Stimulated activated CD4-positive, alpha-beta T cell treated with anti-CD3 and anti-CD28 coated beads, Interleukin-4, amount 100 ng/mL, for 24 hours (primary cell): ENCODE results near the gene C11orf54.
"Not testable (repeated sequence)": the region's sequence is repeated elsewhere in the genome, so short reads cannot be mapped to it uniquely, and the experiment has no call there.

Source experiments
- DNase-seq: peaks from one replicate; pipeline ENCODE4 v3.0.0-alpha.2; 2020

Gene C11orf54

DNA sequence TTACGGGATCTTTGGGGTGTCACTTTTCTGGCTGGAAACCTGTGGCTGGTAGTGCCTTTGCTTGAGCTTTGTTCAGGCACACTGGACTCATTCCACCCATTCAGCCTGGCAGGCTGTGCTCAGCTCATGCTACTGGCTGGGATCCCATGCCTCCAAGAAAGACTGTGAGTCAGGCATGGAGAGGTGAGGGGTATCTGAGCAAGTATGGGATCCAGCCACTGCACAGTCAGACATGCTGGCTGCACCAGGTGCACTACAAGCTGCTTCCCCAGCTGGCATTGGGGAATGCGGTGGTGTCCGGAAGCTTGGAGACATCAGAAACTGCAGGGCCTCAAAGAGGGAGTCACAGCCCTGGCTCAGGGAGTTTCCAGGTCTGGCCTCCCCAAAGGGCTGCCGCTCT, 30.7 kb downstream of the C11orf54 start:
- DNase-seq, result no peak

- no peak for DNase-seq
Measured at GRCh38 chr11:93773045-93773477, 31.6 kb downstream of the C11orf54 start.

GRCh38 chr11:93773601-93774200, 32.2 kb downstream of the C11orf54 start:
- no peak for DNase-seq

DNA sequence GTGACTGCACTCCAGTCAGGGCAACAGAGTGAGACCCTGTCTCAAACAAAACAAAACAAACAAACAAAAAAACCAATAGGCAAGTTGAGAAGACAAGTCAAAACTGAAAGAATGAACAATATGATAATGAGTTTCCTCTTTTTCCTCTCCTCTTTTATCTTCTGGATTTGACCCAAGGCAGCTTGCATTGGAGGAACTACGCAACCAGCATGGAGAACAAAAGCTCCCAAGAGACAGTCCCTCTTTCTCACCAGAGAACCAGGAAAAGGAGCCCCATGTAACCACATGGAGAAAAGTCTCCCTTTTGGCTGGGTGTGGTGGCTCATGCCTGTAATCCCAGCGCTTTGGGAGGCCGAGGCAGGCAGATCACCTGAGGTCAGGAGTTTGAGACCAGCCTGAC, 33.1 kb downstream of the C11orf54 start:
- DNase-seq, result not testable (repeated sequence)

GRCh38 chr11:93775289-93775688, 33.8 kb downstream of the C11orf54 start:
- DNase-seq, result no peak

GRCh38 chr11:93783362-93783761, 41.9 kb downstream of the C11orf54 start:
- DNase-seq, result no peak

DNA sequence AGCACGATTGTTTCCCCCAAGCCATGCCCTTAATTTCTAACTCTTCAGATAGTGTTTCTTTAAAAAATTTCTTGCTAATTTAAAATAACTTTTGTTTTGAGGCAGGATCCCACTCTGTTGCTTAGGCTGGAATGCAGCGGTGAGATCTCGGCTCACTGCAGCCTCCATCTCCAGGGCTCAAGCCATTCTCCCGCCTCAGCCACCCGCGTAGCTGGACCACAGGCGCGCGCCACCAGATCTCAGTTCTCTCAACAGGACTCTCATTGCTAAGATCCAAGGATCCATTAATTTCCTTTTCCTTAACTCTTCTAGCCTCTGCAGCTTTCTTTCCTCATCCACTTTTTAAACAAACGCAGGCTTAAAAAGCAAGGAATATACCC, 42.3 kb downstream of the C11orf54 start:
- no peak for DNase-seq

GRCh38 chr11:93784145-93784934, 42.9 kb downstream of the C11orf54 start, which contains the start of gene MED17:
TSS of gene MED17 (plus strand) at chr11:93784282. CDS start at chr11:93784514, 232 bp downstream.
- peak; percentile 94 for DNase-seq

DNA sequence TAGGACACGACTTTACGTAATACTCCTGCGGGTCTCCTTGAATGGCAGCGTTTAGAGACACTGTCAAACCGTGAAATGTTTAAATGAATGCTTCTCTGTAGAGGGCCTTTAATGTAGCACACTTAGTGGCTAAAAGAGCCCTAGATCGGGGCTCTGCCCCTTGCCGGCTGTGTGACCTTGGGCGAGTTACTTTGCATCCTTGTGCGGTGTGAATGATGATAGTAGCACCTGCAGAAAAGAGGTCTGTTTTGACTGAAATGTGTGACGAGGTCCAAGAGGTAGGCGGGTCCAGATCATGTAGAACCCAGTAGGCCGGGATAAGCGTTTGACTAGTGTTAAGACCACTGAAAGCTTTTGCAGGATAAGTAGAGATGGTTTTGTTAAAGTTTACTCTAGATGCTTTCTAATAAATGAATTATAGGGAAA, 43.5 kb downstream of the C11orf54 start:
- DNase-seq, result no peak

DNA sequence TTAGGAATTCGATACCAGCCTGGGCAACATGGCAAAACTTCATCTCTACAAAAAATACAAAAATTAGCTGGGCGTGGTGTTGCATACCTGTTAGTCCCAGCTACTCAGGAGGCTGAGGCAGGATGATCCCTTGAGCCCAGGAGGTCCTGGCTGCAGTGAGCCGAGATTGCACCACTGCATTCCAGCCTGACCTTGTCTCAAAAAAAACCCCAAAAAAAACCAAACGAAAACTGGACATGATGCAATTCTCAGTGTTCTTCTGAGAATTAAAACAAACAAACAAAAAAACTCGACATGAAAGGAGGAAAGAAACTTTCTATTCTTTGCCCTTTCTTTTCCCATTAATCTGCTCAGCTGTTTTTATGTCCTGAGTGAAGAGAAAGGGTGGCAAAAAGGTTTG, 50.0 kb downstream of the C11orf54 start:
- no peak for DNase-seq

DNA sequence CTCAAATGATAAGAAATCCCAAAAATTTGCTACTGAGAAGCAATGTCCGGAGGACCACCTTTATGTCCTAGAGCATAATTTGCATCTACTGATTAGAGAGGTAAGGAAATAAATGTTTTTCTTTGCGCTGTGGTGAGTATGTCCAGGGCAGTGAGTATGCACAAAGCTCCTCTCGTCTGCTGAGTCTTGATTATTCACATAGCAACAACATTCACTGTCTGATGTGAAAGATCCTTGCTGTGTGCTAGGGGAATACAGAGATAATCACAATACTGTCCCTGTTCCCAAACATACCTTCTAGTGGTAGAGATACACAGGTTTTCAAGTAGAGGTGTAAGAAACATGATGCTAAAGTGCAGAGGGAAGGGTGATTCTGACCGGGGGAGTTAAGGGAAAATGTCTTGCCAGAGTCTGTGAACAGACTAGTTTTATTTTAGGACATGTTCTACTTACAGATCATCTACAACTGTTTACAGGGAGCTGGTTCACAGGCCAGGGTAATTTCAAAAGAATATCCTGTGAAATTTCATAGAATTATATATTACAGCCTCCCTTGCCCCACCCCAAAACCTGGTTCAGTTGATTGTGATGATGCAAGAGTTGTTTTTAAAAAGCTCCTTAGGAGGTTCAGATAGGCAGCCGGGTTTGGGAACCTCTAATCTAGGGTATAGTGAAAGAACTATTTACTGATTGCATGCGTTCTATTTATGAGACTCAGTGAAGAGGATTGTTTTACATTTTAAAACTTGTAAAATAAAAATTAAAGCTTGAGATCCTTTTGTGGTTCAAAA, 55.2 kb downstream of the C11orf54 start:
- DNase-seq, result no peak

DNA sequence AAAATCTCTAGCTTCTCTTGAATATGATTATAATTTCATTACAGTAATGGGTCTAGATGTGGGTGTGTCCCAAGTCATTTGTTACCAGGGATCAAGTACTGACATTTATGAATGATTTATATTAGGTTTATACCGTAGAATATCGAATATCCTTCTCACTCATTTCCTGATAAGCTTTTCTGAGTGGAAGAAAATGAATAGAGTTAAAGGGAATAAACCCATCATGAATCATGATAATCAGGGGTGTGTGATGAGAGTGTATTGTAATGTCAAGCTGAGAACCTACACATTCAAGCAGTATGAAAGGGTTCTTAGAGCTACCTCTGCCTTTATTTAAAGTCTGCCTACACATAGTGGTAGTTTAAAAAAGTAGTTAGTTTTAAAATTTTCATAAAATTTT, 59.9 kb downstream of the C11orf54 start:
- DNase-seq, result no peak

- no peak for DNase-seq
Measured at GRCh38 chr11:93804879-93805278, 63.4 kb downstream of the C11orf54 start.

- DNase-seq, result no peak
Measured at GRCh38 chr11:93807980-93808379, 66.5 kb downstream of the C11orf54 start.

DNA sequence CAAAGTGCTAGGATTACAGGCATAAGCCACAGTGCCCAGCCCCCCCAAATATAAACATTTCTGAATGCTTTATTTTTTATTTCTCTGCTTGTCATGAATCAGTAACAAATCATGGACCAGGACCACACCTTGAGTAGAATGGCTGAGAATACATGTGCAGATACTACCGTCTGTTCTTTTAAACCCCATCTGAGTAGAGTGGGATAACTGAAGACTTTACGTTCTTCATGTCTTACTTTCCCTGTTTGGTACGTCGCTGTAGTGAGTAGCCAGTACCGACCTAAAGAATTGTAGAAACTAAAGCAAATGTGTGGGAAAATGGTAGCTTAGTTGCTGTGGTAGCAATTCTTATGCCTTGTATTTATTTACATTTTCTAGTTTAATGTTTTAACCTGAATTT, 72.5 kb downstream of the C11orf54 start:
- DNase-seq, result no peak
